ENCODE results near the gene ZNF200.
A peak's percentile ranks its signal among the peaks of the same experiment; 100 is the strongest.
"Not testable (repeated sequence)": the region's sequence is repeated elsewhere in the genome, so short reads cannot be mapped to it uniquely, and the experiment has no call there.

Gene ZNF200, protein sequence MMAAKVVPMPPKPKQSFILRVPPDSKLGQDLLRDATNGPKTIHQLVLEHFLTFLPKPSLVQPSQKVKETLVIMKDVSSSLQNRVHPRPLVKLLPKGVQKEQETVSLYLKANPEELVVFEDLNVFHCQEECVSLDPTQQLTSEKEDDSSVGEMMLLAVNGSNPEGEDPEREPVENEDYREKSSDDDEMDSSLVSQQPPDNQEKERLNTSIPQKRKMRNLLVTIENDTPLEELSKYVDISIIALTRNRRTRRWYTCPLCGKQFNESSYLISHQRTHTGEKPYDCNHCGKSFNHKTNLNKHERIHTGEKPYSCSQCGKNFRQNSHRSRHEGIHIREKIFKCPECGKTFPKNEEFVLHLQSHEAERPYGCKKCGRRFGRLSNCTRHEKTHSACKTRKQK

DNA sequence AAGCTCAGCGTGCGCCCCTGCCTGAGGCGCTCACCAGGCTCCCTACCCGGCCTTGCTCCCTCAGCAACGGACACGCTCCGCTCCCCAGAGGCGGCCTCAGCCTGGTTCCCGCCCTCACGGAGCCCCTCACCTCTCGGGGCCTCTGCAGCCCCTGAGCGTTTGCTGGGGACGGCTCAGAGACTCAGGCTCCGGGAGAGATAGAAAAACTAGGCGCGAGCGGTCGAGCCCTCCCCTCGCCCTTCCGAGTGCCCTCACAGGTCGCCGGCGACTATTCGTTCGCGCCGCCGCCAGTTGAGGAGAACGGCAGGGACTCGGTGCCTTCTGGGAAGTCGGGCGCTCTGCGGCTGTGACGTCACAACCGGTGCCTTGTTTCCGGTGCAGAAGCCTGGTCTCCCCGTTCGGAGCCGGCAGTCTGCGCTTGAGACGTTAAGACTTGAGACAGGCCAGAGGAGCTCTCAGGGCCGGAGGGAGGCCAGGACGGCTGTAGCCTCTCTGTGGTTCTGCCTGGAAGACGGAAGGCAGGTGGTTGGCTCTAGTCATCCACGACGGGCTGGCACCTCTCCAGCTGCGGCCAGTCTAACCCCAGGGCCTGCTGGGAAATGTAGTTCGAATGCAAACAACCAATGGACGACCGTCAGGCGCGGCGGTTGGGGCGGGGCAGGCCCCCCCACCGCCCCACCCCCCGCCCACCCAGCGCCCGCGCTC is at the start of gene ZNF200:
ZNF200 (minus strand) TSS at position 302 of the 705 bp plus-strand sequence. CDS start 1,403 bp downstream, outside the sequence.
- Mint-ChIP-seq H3K36me3 (ENCODE audit: low read depth) (peaks cover 39% of the 10 kb centered on the region), H3K4me3 (peak within 1 kb of the TSS; percentile 94), H3K27ac (peak within 1 kb of the TSS; percentile 98), H3K4me1 (ENCODE audit: low read depth) (peaks cover 23% of the 10 kb centered on the region), H3K9me3 (peaks cover 7% of the 10 kb centered on the region), H3K27me3 (no peaks in the 10 kb centered on the region)

DNA sequence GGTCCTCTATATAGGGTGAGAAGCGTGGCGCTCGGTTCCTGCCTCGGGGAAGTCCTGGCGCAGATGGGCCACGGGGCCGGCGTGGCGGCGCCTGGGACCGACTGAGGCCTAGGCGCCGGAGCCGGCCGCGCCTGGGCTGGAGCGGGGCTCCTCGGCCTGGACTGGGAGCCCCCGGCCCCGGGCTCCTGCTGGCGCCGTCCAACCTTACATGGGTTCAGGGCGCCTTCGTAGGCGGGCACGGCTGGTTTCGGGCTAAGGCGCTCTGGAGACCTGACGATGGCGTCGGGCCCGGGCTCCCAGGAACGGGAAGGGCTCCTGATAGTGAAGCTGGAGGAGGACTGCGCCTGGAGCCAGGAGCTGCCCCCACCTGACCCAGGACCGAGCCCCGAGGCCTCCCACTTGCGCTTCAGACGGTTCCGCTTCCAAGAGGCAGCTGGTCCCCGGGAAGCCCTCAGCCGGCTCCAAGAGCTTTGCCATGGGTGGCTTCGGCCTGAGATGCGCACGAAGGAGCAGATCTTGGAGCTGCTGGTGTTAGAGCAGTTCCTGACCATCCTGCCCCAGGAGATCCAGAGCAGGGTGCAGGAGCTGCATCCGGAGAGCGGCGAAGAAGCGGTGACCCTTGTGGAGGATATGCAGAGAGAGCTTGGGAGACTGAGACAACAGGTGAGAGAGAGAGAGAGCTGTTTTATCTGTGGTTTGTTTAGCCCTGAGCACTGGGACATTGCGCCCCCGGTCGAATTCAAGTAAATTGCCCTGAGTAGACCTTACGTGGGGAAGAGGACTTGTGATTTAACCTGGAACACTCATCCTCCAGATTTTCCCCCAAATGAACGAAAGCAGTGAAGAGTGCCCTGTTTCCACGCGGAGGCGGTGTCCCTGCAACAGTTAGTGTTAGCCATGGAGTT is 48.8 kb upstream of the ZNF200 start:
- H3K27me3 Mint-ChIP-seq, result no peaks in the 10 kb centered on the region
- H3K27ac Mint-ChIP-seq, result peak overlapping the region; percentile 98
- peaks cover 41% of the 10 kb centered on the region for H3K4me1 Mint-ChIP-seq (ENCODE audit: low read depth)
- H3K9me3 Mint-ChIP-seq, result peaks cover 3% of the 10 kb centered on the region
- H3K4me3 Mint-ChIP-seq, result peak overlapping the region; percentile 93
- peaks cover 50% of the 10 kb centered on the region for H3K36me3 Mint-ChIP-seq (ENCODE audit: low read depth)

DNA sequence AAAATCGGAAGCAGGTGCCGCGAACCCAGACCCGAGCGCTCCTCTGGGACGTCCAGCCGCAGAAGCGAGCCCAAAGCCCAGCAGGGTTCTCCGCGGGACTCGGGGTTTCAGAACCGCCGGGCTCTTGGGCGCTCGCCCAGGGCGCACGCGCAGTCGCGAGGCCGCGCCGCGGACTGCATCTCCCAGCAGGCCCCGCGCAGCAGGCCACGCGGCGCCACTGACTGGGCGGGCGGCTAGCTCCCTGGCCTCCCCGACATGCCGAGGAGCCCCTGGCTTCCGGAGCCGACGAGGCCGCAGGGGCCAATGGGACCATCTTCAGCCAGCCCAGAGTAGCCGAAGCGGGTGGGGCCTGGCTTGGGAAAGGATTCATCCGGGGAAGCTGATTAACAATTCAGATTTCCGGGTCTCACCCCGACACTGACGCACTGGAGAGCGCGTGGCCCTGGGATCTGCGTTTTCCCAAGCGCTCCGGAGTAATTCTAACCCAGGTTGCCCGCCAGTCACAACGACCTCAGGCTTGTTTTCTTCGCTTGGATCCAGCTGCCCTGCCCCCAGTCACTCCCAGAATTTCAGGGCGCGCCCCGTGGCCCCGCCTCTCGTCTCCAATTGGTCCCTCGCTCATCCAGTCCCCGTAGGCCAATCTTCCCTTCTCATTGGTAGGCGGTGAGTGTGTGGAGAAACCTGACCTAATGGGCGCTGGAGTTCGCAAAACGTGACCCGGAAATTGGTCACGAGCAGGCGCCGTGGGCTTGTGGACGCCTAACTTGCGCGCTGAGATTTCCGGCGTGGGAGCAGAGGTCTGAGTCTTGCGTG is 48.0 kb upstream of the ZNF200 start, which contains the start of gene ZNF263:
ZNF263 (plus strand) TSS at position 762 of the 813 bp plus-strand sequence. CDS start 328 bp downstream, outside the sequence.
- Mint-ChIP-seq H3K9me3 (no peaks in the 10 kb centered on the region), H3K4me3 (peak within 1 kb of the TSS; percentile 93), H3K36me3 (ENCODE audit: low read depth) (peaks cover 41% of the 10 kb centered on the region), H3K27me3 (no peaks in the 10 kb centered on the region), H3K27ac (peak within 1 kb of the TSS; percentile 98), H3K4me1 (ENCODE audit: low read depth) (peaks cover 41% of the 10 kb centered on the region)

DNA sequence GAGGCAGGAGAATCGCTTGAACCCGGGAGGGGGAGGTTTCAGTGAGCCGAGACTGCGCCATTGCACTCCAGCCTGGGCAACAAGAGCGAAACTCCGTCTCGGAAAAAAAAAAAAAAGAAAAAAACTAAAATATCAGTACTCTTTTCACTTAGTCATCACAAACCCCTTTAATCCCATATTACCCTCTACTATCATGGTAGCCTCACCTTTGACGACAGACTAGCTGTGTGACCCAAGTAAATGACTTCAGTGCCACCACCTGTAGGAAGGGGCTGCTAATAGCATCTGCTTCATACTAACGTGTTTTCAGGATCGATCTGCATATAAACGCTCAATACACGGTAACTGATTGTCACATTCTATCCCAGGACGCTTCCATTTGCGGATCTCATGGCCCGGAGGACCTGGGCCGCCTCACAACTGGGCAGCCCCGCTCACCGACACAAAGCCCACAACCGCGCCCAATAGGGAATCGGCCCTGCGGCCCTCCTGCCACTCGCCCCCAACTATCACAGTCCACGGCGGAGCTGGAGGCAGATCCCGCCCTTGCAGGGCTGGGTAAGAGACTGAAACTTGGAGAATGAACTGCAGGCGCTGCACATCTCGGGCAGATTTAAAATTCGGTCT is 47.3 kb upstream of the ZNF200 start:
- Mint-ChIP-seq H3K4me3 (peak overlapping the region; percentile 93), H3K27me3 (no peaks in the 10 kb centered on the region), H3K27ac (peak overlapping the region; percentile 98), H3K4me1 (ENCODE audit: low read depth) (peaks cover 41% of the 10 kb centered on the region), H3K36me3 (ENCODE audit: low read depth) (peaks cover 34% of the 10 kb centered on the region), H3K9me3 (no peaks in the 10 kb centered on the region)

- no peaks in the 10 kb centered on the region for H3K9me3 Mint-ChIP-seq
- peaks cover 39% of the 10 kb centered on the region for H3K4me1 Mint-ChIP-seq (ENCODE audit: low read depth)
- no peaks in the 10 kb centered on the region for H3K27me3 Mint-ChIP-seq
- H3K27ac Mint-ChIP-seq, result no peak overlapping the region
- peak overlapping the region; percentile 41 for H3K4me3 Mint-ChIP-seq
- peaks cover 25% of the 10 kb centered on the region for H3K36me3 Mint-ChIP-seq (ENCODE audit: low read depth)
Observed at GRCh38 chr16:3281222-3281820, 46.4 kb upstream of the ZNF200 start.

DNA sequence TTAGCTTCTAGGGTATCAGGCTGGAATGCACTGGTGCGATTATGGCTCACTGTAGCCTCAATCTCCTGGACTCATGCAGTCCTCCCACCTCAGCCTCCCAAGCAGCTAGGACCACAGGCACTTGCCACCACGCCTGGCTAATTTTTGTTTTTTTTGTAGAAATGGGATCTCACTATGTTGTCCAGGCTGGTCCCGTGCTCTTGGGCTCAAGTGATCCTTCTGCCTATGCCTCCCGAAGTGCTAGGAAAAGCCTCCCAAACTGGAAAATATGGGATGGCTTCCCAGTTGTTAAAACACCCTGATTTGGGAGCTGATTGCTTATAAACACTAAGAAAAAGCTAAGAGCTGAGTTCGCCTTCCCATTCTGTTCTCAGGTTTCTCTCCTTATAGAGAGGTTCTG is 41.7 kb upstream of the ZNF200 start:
- Mint-ChIP-seq H3K27me3 (no peaks in the 10 kb centered on the region), H3K4me1 (ENCODE audit: low read depth) (peaks cover 5% of the 10 kb centered on the region), H3K4me3 (no peak overlapping the region), H3K36me3 (ENCODE audit: low read depth) (no peaks in the 10 kb centered on the region), H3K9me3 (no peaks in the 10 kb centered on the region), H3K27ac (no peak overlapping the region)

GRCh38 chr16:3274947-3275346 is 40.0 kb upstream of the ZNF200 start:
- H3K4me3 Mint-ChIP-seq, result no peak overlapping the region
- no peaks in the 10 kb centered on the region for H3K9me3 Mint-ChIP-seq
- H3K4me1 Mint-ChIP-seq (ENCODE audit: low read depth), result no peaks in the 10 kb centered on the region
- no peak overlapping the region for H3K27ac Mint-ChIP-seq
- H3K36me3 Mint-ChIP-seq (ENCODE audit: low read depth), result peaks cover 2% of the 10 kb centered on the region
- H3K27me3 Mint-ChIP-seq, result no peaks in the 10 kb centered on the region

DNA sequence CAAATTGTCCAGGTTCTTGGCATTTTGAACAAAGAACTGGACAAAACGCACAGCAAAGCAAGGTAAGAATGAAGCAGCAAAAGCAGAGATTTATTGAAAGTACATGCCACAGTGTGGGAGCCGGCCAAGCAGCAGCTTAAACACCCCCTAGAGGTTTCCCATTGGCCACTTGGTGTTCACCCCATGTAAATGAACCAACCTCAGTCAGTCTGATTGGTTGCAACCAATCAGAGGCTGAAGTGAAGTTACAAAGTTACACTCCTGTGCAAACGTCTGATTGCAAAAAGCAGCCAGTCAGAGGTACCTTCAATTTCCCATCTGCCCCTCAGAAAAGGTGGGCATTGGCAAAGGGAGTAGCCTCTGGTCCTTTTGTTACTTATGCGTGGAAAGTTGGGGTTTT is 39.5 kb upstream of the ZNF200 start:
- Mint-ChIP-seq H3K36me3 (ENCODE audit: low read depth) (peaks cover 6% of the 10 kb centered on the region), H3K27ac (no peak overlapping the region), H3K27me3 (no peaks in the 10 kb centered on the region), H3K4me1 (ENCODE audit: low read depth) (no peaks in the 10 kb centered on the region), H3K9me3 (no peaks in the 10 kb centered on the region), H3K4me3 (no peak overlapping the region)

- not testable (repeated sequence) for H3K9me3 Mint-ChIP-seq, H3K27ac Mint-ChIP-seq, H3K4me3 Mint-ChIP-seq, H3K27me3 Mint-ChIP-seq
- peaks cover 30% of the 10 kb centered on the region for H3K36me3 Mint-ChIP-seq (ENCODE audit: low read depth)
- peaks cover 12% of the 10 kb centered on the region for H3K4me1 Mint-ChIP-seq (ENCODE audit: low read depth)
Observed at GRCh38 chr16:3271281-3271680, 36.3 kb upstream of the ZNF200 start.

DNA sequence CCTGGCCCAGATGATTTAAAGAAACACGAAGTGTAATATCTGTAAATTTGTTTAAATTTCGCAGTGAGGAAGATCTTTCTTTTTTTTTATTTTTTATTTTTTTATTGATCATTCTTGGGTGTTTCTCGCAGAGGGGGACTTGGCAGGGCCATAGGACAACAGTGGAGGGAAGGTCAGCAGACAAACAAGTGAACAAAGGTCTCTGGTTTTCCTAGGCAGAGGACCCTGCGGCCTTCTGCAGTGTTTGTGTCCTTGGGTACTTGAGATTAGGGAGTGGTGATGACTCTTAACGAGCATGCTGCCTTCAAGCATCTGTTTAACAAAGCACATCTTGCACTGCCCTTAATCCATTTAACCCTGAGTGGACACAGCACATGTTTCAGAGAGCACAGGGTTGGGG is 35.8 kb upstream of the ZNF200 start:
- H3K4me3 Mint-ChIP-seq, H3K27me3 Mint-ChIP-seq, H3K27ac Mint-ChIP-seq, H3K9me3 Mint-ChIP-seq: not testable (repeated sequence)
- H3K4me1 Mint-ChIP-seq (ENCODE audit: low read depth), result peaks cover 14% of the 10 kb centered on the region
- H3K36me3 Mint-ChIP-seq (ENCODE audit: low read depth), result peaks cover 30% of the 10 kb centered on the region

DNA sequence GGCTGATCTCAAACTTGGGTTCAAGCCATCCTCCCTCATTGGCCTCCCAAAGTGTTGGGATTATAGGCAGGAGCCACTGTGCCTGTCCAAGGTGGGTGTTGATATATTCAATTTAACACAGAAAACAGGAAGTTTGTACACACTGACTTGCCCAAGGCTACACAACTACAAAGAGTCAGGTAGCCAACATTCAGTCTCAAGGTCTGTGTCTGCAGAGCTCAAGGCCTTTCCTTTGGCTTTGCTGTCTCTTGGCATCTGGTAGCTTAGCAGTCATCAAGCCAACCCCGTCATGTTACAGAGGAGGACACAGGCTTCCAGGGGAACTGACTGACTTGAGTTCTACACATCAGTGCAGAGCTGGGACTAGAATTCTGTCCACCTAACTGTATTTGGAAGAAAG is 33.3 kb upstream of the ZNF200 start:
- no peak overlapping the region for H3K27ac Mint-ChIP-seq
- no peaks in the 10 kb centered on the region for H3K9me3 Mint-ChIP-seq
- peaks cover 30% of the 10 kb centered on the region for H3K4me1 Mint-ChIP-seq (ENCODE audit: low read depth)
- peaks cover 34% of the 10 kb centered on the region for H3K36me3 Mint-ChIP-seq (ENCODE audit: low read depth)
- no peak overlapping the region for H3K4me3 Mint-ChIP-seq
- no peaks in the 10 kb centered on the region for H3K27me3 Mint-ChIP-seq

DNA sequence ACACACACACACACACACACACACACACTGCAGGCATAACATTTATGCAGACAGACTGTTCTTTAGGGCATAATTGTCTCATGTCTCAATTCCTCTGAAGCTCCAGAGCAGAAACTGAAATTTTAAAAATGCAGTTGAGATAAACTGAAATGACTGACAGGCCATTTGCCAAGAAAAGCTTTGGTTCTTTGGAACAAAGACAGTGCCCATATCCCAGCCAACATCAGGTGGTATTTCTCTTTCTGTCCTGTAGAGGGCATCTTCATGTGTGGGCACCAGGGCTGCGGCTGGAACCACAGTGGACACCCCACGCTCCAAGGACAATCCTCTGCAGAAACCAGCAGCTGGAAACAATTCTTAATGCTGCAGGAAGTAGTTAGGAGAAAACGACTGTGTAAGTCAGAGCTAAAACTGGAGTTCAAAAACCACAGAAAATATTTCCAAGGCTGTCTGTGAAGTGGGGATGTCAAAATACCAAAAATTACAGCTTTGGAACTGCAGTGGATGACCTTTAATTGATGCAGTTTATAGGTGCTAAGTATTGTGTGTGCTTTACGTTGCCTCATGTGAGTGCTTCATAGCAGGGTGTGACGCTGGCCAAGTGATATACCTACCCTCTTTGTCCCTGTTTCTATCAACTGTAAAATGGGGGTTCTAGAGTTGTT is 32.0 kb upstream of the ZNF200 start:
- no peak overlapping the region for H3K4me3 Mint-ChIP-seq
- H3K36me3 Mint-ChIP-seq (ENCODE audit: low read depth), result peaks cover 34% of the 10 kb centered on the region
- H3K27me3 Mint-ChIP-seq, result no peaks in the 10 kb centered on the region

More for the DNA sequence above, 32.0 kb upstream of the ZNF200 start:
- peaks cover 41% of the 10 kb centered on the region for H3K4me1 Mint-ChIP-seq (ENCODE audit: low read depth)
- peak overlapping the region; percentile 41 for H3K27ac Mint-ChIP-seq
- no peaks in the 10 kb centered on the region for H3K9me3 Mint-ChIP-seq
